Smooth muscle cell (in vitro differentiated cells): ENCODE data around the gene SLC6A17. TPM values are rescaled to one million over a fixed set of nuclear protein-coding genes. Genes with fewer than 3 reads are reported as not detected.

Experiments
- DNase-seq: peaks from one replicate; lab custom pipeline; 2025; ENCODE audit not compliant: unreplicated experiment; lab: John Stamatoyannopoulos, UW
- H2AFZ ChIP-seq: fragments of 200-600 bp; sonication (generic); 2 replicates; pipeline ENCODE4 v1.6.0; 2016; ENCODE audit warnings: antibody characterized with exemption, low read depth, mild to moderate bottlenecking
- H3F3A ChIP-seq: fragments of 200-600 bp; sonication (generic); 2 replicates; pipeline ENCODE4 v1.6.0; 2017; ENCODE audit warnings: antibody characterized with exemption, low read depth
- H3K27ac ChIP-seq: fragments of 200-600 bp; sonication (generic); 2 replicates; pipeline ENCODE4 v1.5.1; 2016; ENCODE audit warnings: low read depth, mild to moderate bottlenecking
- H3K27me3 ChIP-seq: fragments of 200-600 bp; sonication (generic); 2 replicates; pipeline ENCODE4 v1.6.1; 2016; ENCODE audit warnings: low read depth, mild to moderate bottlenecking
- H3K36me3 ChIP-seq: fragments of 200-600 bp; sonication (generic); 2 replicates; pipeline ENCODE4 v1.5.1; 2016; ENCODE audit warnings: low read depth
- H3K4me1 ChIP-seq: fragments of 200-600 bp; sonication (generic); 2 replicates; pipeline ENCODE4 v1.5.1; 2016; ENCODE audit warnings: low read depth
- H3K4me2 ChIP-seq: fragments of 200-600 bp; sonication (generic); 2 replicates; pipeline ENCODE4 v1.6.0; 2016; ENCODE audit warnings: mild to moderate bottlenecking
- H3K4me3 ChIP-seq: fragments of 200-600 bp; sonication (generic); 2 replicates; pipeline ENCODE4 v1.5.1; 2016; ENCODE audit warnings: mild to moderate bottlenecking
- H3K79me2 ChIP-seq: fragments of 200-600 bp; sonication (generic); 2 replicates; pipeline ENCODE4 v1.6.0; 2016; ENCODE audit warnings: low read depth, mild to moderate bottlenecking
- H3K9ac ChIP-seq: fragments of 200-600 bp; sonication (generic); 2 replicates; pipeline ENCODE4 v1.6.0; 2016; ENCODE audit warnings: low read depth
- H3K9me3 ChIP-seq: fragments of 200-600 bp; sonication (generic); replicated peaks from 2 replicates; pipeline ENCODE4 v1.5.1; 2016; ENCODE audit warnings: low read depth
- H4K20me1 ChIP-seq: fragments of 200-600 bp; sonication (generic); 2 replicates; pipeline ENCODE4 v1.6.0; 2016; ENCODE audit warnings: low read depth
- WGBS: methylation state at CpG from one replicate; pipeline ENCODE4 v1.1.7; 2016; ENCODE audit warnings: low lambda C conversion rate; 5-methylcytosine and 5-hydroxymethylcytosine counted together
- polyA plus RNA-seq: library from polyadenylated mRNA; unstranded; fragments of >200 nt; fragmentation: Nextera tagmentation; extraction: Ambion mirVana; gene quantifications from 2 replicates; pipeline ENCODE4 v1.2.1, GENCODE V29; 2016
- total RNA-seq: library from RNA; depleted of rRNA; stranded (reverse); fragments of >200 nt; gene quantifications from 2 replicates; pipeline ENCODE4 v1.2.3, GENCODE V29; 2014
- TF ChIP-seq, protein P1 (sequence below): fragments of 200-600 bp; sonication (generic); IDR thresholded peaks from 2 replicates; pipeline ENCODE4 v1.5.1; 2017; ENCODE audit warnings: borderline replicate concordance, mild to moderate bottlenecking, antibody characterized with exemption; ENCODE audit not compliant: insufficient read depth, poor library complexity, severe bottlenecking

Gene SLC6A17
- total and polyA plus RNA-seq, 2 experiments from 2014 or later = 3.2 to 4.0 TPM

DNA sequence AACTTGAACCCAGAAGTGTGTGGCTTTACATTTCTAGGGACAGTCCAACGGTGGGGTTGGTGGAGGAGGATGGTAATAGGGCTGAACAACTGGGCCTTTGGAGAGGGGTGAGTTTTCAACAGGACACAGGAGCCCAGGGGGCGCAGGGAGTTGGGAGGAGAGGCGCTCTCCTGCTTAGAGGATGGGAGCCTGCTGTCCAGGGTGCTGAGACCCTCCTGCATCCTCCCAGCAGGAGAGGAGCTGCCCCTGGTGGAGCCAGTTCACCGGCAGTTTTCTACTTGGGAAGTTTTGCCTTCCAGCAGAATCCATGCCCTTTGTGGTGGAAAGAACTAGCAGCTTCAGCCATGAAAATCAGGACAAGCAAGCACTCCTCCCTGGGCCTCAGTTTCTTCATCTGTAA, 68.4 kb downstream of the SLC6A17 start:
- Histone ChIP-seq H3K27me3 (no peaks in the 10 kb centered on the region), H2AFZ (no peak overlapping the region), H3F3A (no peaks in the 10 kb centered on the region), H3K9ac (no peak overlapping the region), H3K4me2 (no peak overlapping the region), H3K4me1 (no peaks in the 10 kb centered on the region), H3K36me3 (no peaks in the 10 kb centered on the region), H3K79me2 (no peaks in the 10 kb centered on the region), H3K27ac (no peak overlapping the region), H3K9me3 (no peaks in the 10 kb centered on the region), H3K4me3 (no peak overlapping the region), H4K20me1 (peaks cover 76% of the 10 kb centered on the region)
- TF ChIP-seq, protein P1, sequence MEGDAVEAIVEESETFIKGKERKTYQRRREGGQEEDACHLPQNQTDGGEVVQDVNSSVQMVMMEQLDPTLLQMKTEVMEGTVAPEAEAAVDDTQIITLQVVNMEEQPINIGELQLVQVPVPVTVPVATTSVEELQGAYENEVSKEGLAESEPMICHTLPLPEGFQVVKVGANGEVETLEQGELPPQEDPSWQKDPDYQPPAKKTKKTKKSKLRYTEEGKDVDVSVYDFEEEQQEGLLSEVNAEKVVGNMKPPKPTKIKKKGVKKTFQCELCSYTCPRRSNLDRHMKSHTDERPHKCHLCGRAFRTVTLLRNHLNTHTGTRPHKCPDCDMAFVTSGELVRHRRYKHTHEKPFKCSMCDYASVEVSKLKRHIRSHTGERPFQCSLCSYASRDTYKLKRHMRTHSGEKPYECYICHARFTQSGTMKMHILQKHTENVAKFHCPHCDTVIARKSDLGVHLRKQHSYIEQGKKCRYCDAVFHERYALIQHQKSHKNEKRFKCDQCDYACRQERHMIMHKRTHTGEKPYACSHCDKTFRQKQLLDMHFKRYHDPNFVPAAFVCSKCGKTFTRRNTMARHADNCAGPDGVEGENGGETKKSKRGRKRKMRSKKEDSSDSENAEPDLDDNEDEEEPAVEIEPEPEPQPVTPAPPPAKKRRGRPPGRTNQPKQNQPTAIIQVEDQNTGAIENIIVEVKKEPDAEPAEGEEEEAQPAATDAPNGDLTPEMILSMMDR = no peak
- DNase-seq = no peak
- WGBS = 74% methylated on average over 4 of the region's 4 CpGs

DNA sequence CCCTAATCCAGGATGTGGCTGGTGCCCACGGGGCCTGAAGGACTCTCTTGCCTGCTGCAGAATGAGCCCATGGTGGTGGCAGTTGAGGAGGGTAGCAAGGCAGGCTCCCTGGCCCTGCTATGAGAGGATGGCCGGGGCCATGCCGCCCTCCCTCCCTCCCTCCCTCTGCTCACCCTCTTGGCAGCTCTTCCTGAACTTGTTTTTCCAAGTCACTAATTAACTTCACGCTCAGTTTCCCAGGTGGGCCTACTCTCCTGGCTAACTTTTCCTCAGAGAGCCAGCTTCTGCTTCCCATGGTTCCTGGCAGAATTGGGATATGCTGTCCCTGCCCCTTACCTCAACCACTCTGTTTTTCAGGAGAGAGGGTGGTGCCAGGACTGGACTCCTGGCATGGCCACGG, 70.0 kb downstream of the SLC6A17 start:
- no peak overlapping the region for H2AFZ ChIP-seq
- no peaks in the 10 kb centered on the region for H3K36me3 ChIP-seq
- H4K20me1 ChIP-seq = peaks cover 60% of the 10 kb centered on the region
- H3K4me3 ChIP-seq = no peak overlapping the region
- no peak overlapping the region for H3K4me2 ChIP-seq
- no peaks in the 10 kb centered on the region for H3K4me1 ChIP-seq
- no peak overlapping the region for H3K9ac ChIP-seq
- H3K9me3 ChIP-seq = no peaks in the 10 kb centered on the region
- H3F3A ChIP-seq = no peaks in the 10 kb centered on the region
- TF ChIP-seq, protein P1 = no peak
- no peaks in the 10 kb centered on the region for H3K27me3 ChIP-seq
- no peaks in the 10 kb centered on the region for H3K79me2 ChIP-seq
- WGBS = 94% methylated on average over 3 of the region's 5 CpGs
- DNase-seq = no peak
- no peak overlapping the region for H3K27ac ChIP-seq

DNA sequence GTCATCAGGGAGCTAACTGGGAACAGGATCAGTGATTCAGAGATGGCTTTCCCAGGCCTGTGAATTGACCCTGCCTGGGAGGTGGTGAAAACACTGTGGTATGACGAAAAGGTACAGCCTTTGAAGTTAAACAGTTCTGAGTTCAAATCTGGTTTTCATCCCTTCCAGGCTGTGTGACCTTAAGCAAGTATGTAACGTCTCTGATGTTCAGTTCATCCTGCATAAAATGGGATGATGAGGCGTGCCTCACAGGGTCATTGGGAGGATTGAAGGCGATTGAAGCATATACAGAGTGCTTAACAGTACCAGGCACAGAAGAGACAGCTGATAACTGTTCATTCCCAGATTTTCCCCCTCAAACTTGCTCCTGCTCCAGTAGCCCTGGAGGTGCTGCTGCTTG, 70.8 kb downstream of the SLC6A17 start:
- Histone ChIP-seq H3K4me2 (no peak overlapping the region), H3K9me3 (no peaks in the 10 kb centered on the region), H3K4me3 (no peak overlapping the region), H4K20me1 (peaks cover 52% of the 10 kb centered on the region), H3K27me3 (no peaks in the 10 kb centered on the region), H3K79me2 (no peaks in the 10 kb centered on the region), H3K27ac (no peak overlapping the region), H3K36me3 (no peaks in the 10 kb centered on the region), H3K9ac (no peak overlapping the region), H3F3A (no peaks in the 10 kb centered on the region), H3K4me1 (no peaks in the 10 kb centered on the region), H2AFZ (no peak overlapping the region)
- TF ChIP-seq, protein P1 = no peak
- no peak for DNase-seq
- 91% methylated on average over 4 of the region's 4 CpGs for WGBS

DNA sequence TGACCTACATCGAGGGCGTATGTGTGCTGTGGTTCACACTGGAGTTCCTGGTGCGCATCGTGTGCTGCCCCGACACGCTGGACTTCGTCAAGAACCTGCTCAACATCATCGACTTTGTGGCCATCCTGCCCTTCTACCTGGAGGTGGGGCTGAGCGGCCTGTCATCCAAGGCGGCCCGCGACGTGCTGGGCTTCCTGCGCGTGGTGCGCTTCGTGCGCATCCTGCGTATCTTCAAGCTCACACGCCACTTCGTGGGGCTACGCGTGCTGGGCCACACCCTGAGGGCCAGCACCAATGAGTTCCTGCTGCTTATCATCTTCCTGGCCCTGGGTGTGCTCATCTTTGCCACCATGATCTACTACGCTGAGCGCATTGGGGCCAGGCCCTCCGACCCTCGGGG, 72.8 kb downstream of the SLC6A17 start:
- no peaks in the 10 kb centered on the region for H3K4me1 ChIP-seq
- no peak for DNase-seq
- H3K36me3 ChIP-seq = no peaks in the 10 kb centered on the region
- H3K27ac ChIP-seq = no peak overlapping the region
- no peak overlapping the region for H3K9ac ChIP-seq
- H4K20me1 ChIP-seq = peaks cover 32% of the 10 kb centered on the region
- H3K4me2 ChIP-seq = no peak overlapping the region
- H3K9me3 ChIP-seq = no peaks in the 10 kb centered on the region
- no peak overlapping the region for H3K4me3 ChIP-seq
- H3K27me3 ChIP-seq = no peaks in the 10 kb centered on the region
- no peaks in the 10 kb centered on the region for H3K79me2 ChIP-seq
- TF ChIP-seq, protein P1 = no peak
- no peaks in the 10 kb centered on the region for H3F3A ChIP-seq
- 95% methylated on average over 27 of the region's 27 CpGs for WGBS
- no peak overlapping the region for H2AFZ ChIP-seq
